H9 (cell line): ENCODE data around the gene DBET. TPM values are rescaled to one million over a fixed set of nuclear protein-coding genes. Genes with fewer than 3 reads are reported as not detected.
"Not testable (repeated sequence)": the region's sequence is repeated elsewhere in the genome, so short reads cannot be mapped to it uniquely, and the experiment has no call there.

Experiments used
- DNase-seq: peaks from one replicate; pipeline ENCODE4 v3.0.0-alpha.2; 2017
- H2AFZ ChIP-seq: one replicate; pipeline ENCODE4 v1.6.1; 2013; ENCODE audit warnings: mild to moderate bottlenecking, low read length, control low read depth, moderate library complexity
- H2AK5ac ChIP-seq: 2 replicates; pipeline ENCODE4 v1.6.1; 2013; ENCODE audit warnings: low read length, control low read depth, mixed read lengths; ENCODE audit not compliant: insufficient read length
- H2BK120ac ChIP-seq: one replicate; pipeline ENCODE4 v1.6.1; 2013; ENCODE audit warnings: low read depth, mild to moderate bottlenecking, low read length, control low read depth, inconsistent platforms; ENCODE audit not compliant: poor library complexity, severe bottlenecking
- H2BK12ac ChIP-seq: 2 replicates; pipeline ENCODE4 v1.6.1; 2013; ENCODE audit warnings: low read length, control low read depth, mixed read lengths, low read depth; ENCODE audit not compliant: insufficient read length
- H2BK15ac ChIP-seq: 2 replicates; pipeline ENCODE4 v1.6.1; 2013; ENCODE audit warnings: low read depth, low read length, control low read depth
- H2BK20ac ChIP-seq: one replicate; pipeline ENCODE4 v1.6.1; 2013; ENCODE audit warnings: low read depth, mild to moderate bottlenecking, low read length, control low read depth, inconsistent platforms; ENCODE audit not compliant: poor library complexity, severe bottlenecking
- H2BK5ac ChIP-seq: 2 replicates; pipeline ENCODE4 v1.6.1; 2013; ENCODE audit warnings: low read length, control low read depth, mixed read lengths; ENCODE audit not compliant: insufficient read length
- H3K14ac ChIP-seq: 2 replicates; pipeline ENCODE4 v1.6.1; 2013; ENCODE audit warnings: low read length, control low read depth; ENCODE audit not compliant: insufficient read depth
- H3K18ac ChIP-seq: 2 replicates; pipeline ENCODE4 v1.6.1; 2013; ENCODE audit warnings: low read depth, mild to moderate bottlenecking, mixed read lengths, low read length, control low read depth; ENCODE audit not compliant: insufficient read length
- H3K23ac ChIP-seq: 2 replicates; pipeline ENCODE4 v1.6.1; 2013; ENCODE audit warnings: low read length, control low read depth, mixed read lengths, low read depth; ENCODE audit not compliant: insufficient read length
- H3K23me2 ChIP-seq: 2 replicates; pipeline ENCODE4 v1.6.1; 2013; ENCODE audit warnings: low read depth, mild to moderate bottlenecking, mixed read lengths, low read length, control low read depth; ENCODE audit not compliant: insufficient read length, poor library complexity, severe bottlenecking
- H3K27ac ChIP-seq: 2 replicates; pipeline ENCODE4 v1.5.1; 2013; ENCODE audit warnings: low read length, control low read depth, mixed read lengths, low read depth; ENCODE audit not compliant: insufficient read length
- H3K27me3 ChIP-seq: 2 replicates; pipeline ENCODE4 v1.6.1; 2013; ENCODE audit warnings: low read length, control low read depth, inconsistent platforms; ENCODE audit not compliant: insufficient read depth
- H3K4ac ChIP-seq: 2 replicates; pipeline ENCODE4 v1.6.1; 2013; ENCODE audit warnings: low read depth, mild to moderate bottlenecking, control low read depth, inconsistent platforms, low read length, moderate library complexity
- H3K4me1 ChIP-seq: 2 replicates; pipeline ENCODE4 v1.6.1; 2013; ENCODE audit warnings: low read length, control low read depth, inconsistent platforms; ENCODE audit not compliant: insufficient read depth
- H3K4me2 ChIP-seq: 2 replicates; pipeline ENCODE4 v1.6.1; 2013; ENCODE audit warnings: low read length, control low read depth, mixed read lengths; ENCODE audit not compliant: insufficient read length, insufficient read depth
- H3K56ac ChIP-seq: 2 replicates; pipeline ENCODE4 v1.6.1; 2013; ENCODE audit warnings: low read depth, mild to moderate bottlenecking, mixed read lengths, low read length, control low read depth; ENCODE audit not compliant: insufficient read length
- H3K79me1 ChIP-seq: 2 replicates; pipeline ENCODE4 v1.6.1; 2013; ENCODE audit warnings: low read depth, mild to moderate bottlenecking, moderate library complexity, low read length, control low read depth, inconsistent platforms; ENCODE audit not compliant: insufficient read depth, poor library complexity, severe bottlenecking
- H3K79me2 ChIP-seq: 2 replicates; pipeline ENCODE4 v1.6.1; 2013; ENCODE audit warnings: low read length, control low read depth, inconsistent platforms; ENCODE audit not compliant: insufficient read depth
- H3K9ac ChIP-seq: 2 replicates; pipeline ENCODE4 v1.6.1; 2013; ENCODE audit warnings: low read length, control low read depth, mixed read lengths; ENCODE audit not compliant: insufficient read length; ENCODE audit errors: extremely low read depth
- H3K9me3 ChIP-seq: one replicate; pipeline ENCODE4 v1.6.1; 2013; ENCODE audit warnings: low read depth, low read length, inconsistent platforms; ENCODE audit not compliant: control insufficient read depth
- H3T11ph ChIP-seq: one replicate; pipeline ENCODE4 v1.6.1; 2013; ENCODE audit warnings: mild to moderate bottlenecking, low read length, control low read depth, inconsistent platforms
- H4K20me1 ChIP-seq: one replicate; pipeline ENCODE4 v1.6.1; 2013; ENCODE audit not compliant: control insufficient read depth, insufficient read length, insufficient read depth
- H4K5ac ChIP-seq: 2 replicates; pipeline ENCODE4 v1.6.1; 2013; ENCODE audit warnings: low read depth, mild to moderate bottlenecking, mixed read lengths, low read length, control low read depth; ENCODE audit not compliant: insufficient read length
- H4K8ac ChIP-seq: replicated peaks from 2 replicates; pipeline ENCODE4 v1.6.1; 2013; ENCODE audit warnings: low read length, control low read depth, mixed read lengths, low read depth; ENCODE audit not compliant: insufficient read length
- H4K91ac ChIP-seq: 2 replicates; pipeline ENCODE4 v1.6.1; 2013; ENCODE audit warnings: low read depth, mild to moderate bottlenecking, moderate library complexity, mixed read lengths, low read length, control low read depth; ENCODE audit not compliant: insufficient read length
- H3K27ac Mint-ChIP-seq, 3 experiments: 2 replicates in 2 of 3; 3 replicates in 1 of 3; pipeline ENCODE4 v1.8.0; 2020 to 2021; ENCODE audit warnings: mixed read lengths in 3 of 3, mild to moderate bottlenecking in 1 of 3, moderate library complexity in 1 of 3
- H3K27me3 Mint-ChIP-seq: 2 replicates; pipeline ENCODE4 v1.8.0; 2021; ENCODE audit warnings: low read depth, mild to moderate bottlenecking, moderate library complexity, mixed read lengths
- H3K36me3 Mint-ChIP-seq, 3 experiments: 2 replicates in 2 of 3; 3 replicates in 1 of 3; pipeline ENCODE4 v1.8.0; 2020 to 2021; ENCODE audit warnings: low read depth in 3 of 3, mixed read lengths in 3 of 3; ENCODE audit not compliant: insufficient read depth in 1 of 3
- H3K4me1 Mint-ChIP-seq, 2 experiments: 2 replicates each; pipeline ENCODE4 v1.8.0; 2020; ENCODE audit warnings: mixed read lengths in 2 of 2
- H3K4me3 Mint-ChIP-seq, 2 experiments: 2 replicates in 1 of 2; 3 replicates in 1 of 2; pipeline ENCODE4 v1.8.0; 2020 to 2021; ENCODE audit warnings: mild to moderate bottlenecking in 2 of 2, mixed read lengths in 2 of 2, moderate library complexity in 1 of 2
- H3K9me3 Mint-ChIP-seq, 2 experiments: 2 replicates in 1 of 2; 3 replicates in 1 of 2; pipeline ENCODE4 v1.8.0; 2020; ENCODE audit warnings: mild to moderate bottlenecking in 2 of 2, mixed read lengths in 2 of 2, moderate library complexity in 1 of 2
- WGBS: extraction: QIAGEN DNeasy Blood & Tissue Kit; methylation state at CpG from one replicate; pipeline ENCODE4 v1.1.7; 2013; ENCODE audit warnings: missing lambda C conversion rate, low lambda C conversion rate, mixed read lengths; ENCODE audit not compliant: insufficient read length; ENCODE audit errors: extremely low coverage; 5-methylcytosine and 5-hydroxymethylcytosine counted together
- total RNA-seq: library from RNA; stranded (reverse); gene quantifications from 2 replicates; pipeline ENCODE4 v1.2.1, GENCODE V29; 2021

The DBET gene
- total RNA-seq, 1 experiment from 2014 or later: not detected

- not testable (repeated sequence) for H3K9me3 Mint-ChIP-seq, H3K4ac ChIP-seq, H3K27me3 Mint-ChIP-seq, H3K4me2 ChIP-seq, H2AK5ac ChIP-seq, H2AFZ ChIP-seq, H3K9me3 ChIP-seq, H3K79me1 ChIP-seq, H4K91ac ChIP-seq, H2BK15ac ChIP-seq, H3K4me3 Mint-ChIP-seq, H3K79me2 ChIP-seq, H4K8ac ChIP-seq, H3K56ac ChIP-seq, H3K27ac Mint-ChIP-seq, H3K23ac ChIP-seq, H4K20me1 ChIP-seq, H3T11ph ChIP-seq, H3K23me2 ChIP-seq, H2BK120ac ChIP-seq, H2BK5ac ChIP-seq, H3K4me1 ChIP-seq, H3K36me3 Mint-ChIP-seq, H3K9ac ChIP-seq, H2BK20ac ChIP-seq, H3K18ac ChIP-seq, H2BK12ac ChIP-seq, H4K5ac ChIP-seq, H3K27ac ChIP-seq, H3K4me1 Mint-ChIP-seq, H3K27me3 ChIP-seq, H3K14ac ChIP-seq, DNase-seq
- WGBS: no CpG with 5 or more reads among the region's 6 CpGs
Measured at GRCh38 chr4:190095335-190095734, 31.0 kb downstream of the DBET start.

GRCh38 chr4:190099605-190100004 is 35.3 kb downstream of the DBET start:
- not testable (repeated sequence) for H4K20me1 ChIP-seq, H3K4me3 Mint-ChIP-seq, H3K56ac ChIP-seq, H3K23me2 ChIP-seq, H2BK20ac ChIP-seq, H3K4me1 Mint-ChIP-seq, H3K18ac ChIP-seq, H2AK5ac ChIP-seq, H2BK5ac ChIP-seq, H2BK12ac ChIP-seq, H3T11ph ChIP-seq, H3K9ac ChIP-seq, H3K4ac ChIP-seq, H3K9me3 Mint-ChIP-seq, H3K79me1 ChIP-seq, H3K4me1 ChIP-seq, H2AFZ ChIP-seq, H4K91ac ChIP-seq, DNase-seq, H4K8ac ChIP-seq, H3K27ac ChIP-seq, H3K27me3 Mint-ChIP-seq, H2BK120ac ChIP-seq, H3K36me3 Mint-ChIP-seq, H3K14ac ChIP-seq, H3K9me3 ChIP-seq, H3K23ac ChIP-seq, H3K27ac Mint-ChIP-seq, H4K5ac ChIP-seq, H2BK15ac ChIP-seq, H3K4me2 ChIP-seq, H3K27me3 ChIP-seq, H3K79me2 ChIP-seq
- WGBS: no CpG with 5 or more reads among the region's 2 CpGs
